Mesenteric fat pad (tissue), 1 donor: ENCODE results near the gene ZNRD2. TPM values are rescaled to one million over a fixed set of nuclear protein-coding genes. Genes with fewer than 3 reads are reported as not detected.
"Not testable (repeated sequence)": the region's sequence is repeated elsewhere in the genome, so short reads cannot be mapped to it uniquely, and the experiment has no call there.

Experiments
- DNase-seq: peaks from one replicate; pipeline ENCODE4 v3.0.0-alpha.2; 2020; ENCODE audit warnings: low spot score
- long read RNA-seq: library from polyadenylated mRNA; unstranded; transcript quantifications from one replicate; pipeline ENCODE4 v2.0.0, GENCODE V29; 2020
- total RNA-seq: library from RNA; stranded (reverse); fragmentation: NEBNext Ultra II Directional; extraction: Animal tissue kit (Norgen Biotek cat#: 25700); gene quantifications from one replicate; pipeline ENCODE4 v1.2.1, GENCODE V29; 2021
- donor health status: DM: yes; HTN: yes; CAD: no.

The ZNRD2 gene
- total RNA-seq: 34.9 TPM
- long read RNA-seq, transcript SSSCA1-201 (4 exons, 698 nt): major isoform, 12 of 13 reads
- long read RNA-seq, partial matches to known transcripts: 0 of 13 reads
- long read RNA-seq, other reads (novel, unspliced or antisense): 0 of 13 reads

- DNase-seq: peak; percentile 98
Measured at GRCh38 chr11:65569973-65570918, at the start of gene ZNRD2. ZNRD2 (plus strand) TSS chr11:65570477; CDS start chr11:65570492, 15 bp downstream.

- peak; percentile 53 for DNase-seq
Measured at GRCh38 chr11:65521777-65522521, 48.3 kb upstream of the ZNRD2 start.

- DNase-seq: not testable (repeated sequence)
Measured at GRCh38 chr11:65522718-65523630, 47.3 kb upstream of the ZNRD2 start.

- peak; percentile 76 for DNase-seq
Measured at GRCh38 chr11:65523631-65523968, 46.7 kb upstream of the ZNRD2 start.

GRCh38 chr11:65524014-65524740 lies 46.1 kb upstream of the ZNRD2 start:
- peak; percentile 89 for DNase-seq

- peak; percentile 95 for DNase-seq
Measured at GRCh38 chr11:65524741-65525545, 45.3 kb upstream of the ZNRD2 start, which contains the start of gene SCYL1. SCYL1 (plus strand) TSS chr11:65525083; CDS start chr11:65525154, 71 bp downstream.

- no peak for DNase-seq
Measured at GRCh38 chr11:65525546-65526480, 44.5 kb upstream of the ZNRD2 start.

- no peak for DNase-seq
Measured at GRCh38 chr11:65526744-65527143, 43.5 kb upstream of the ZNRD2 start.

GRCh38 chr11:65528819-65529350 lies 41.4 kb upstream of the ZNRD2 start:
- DNase-seq: no peak

- no peak for DNase-seq
Measured at GRCh38 chr11:65529475-65530156, 40.7 kb upstream of the ZNRD2 start.

- DNase-seq: no peak
Measured at GRCh38 chr11:65530157-65530496, 40.1 kb upstream of the ZNRD2 start.

GRCh38 chr11:65532388-65533064 lies 37.8 kb upstream of the ZNRD2 start:
- DNase-seq: no peak

GRCh38 chr11:65535102-65535501 lies 35.2 kb upstream of the ZNRD2 start:
- DNase-seq: no peak

- no peak for DNase-seq
Measured at GRCh38 chr11:65536412-65537295, 33.6 kb upstream of the ZNRD2 start.

- DNase-seq: no peak
Measured at GRCh38 chr11:65537296-65537597, 33.0 kb upstream of the ZNRD2 start.
